Karpas-422 (cell line): ENCODE data around the gene THOP1. TPM values are rescaled to one million over a fixed set of nuclear protein-coding genes. Genes with fewer than 3 reads are reported as not detected.

Experiments
- DNase-seq: peaks from one replicate; pipeline ENCODE4 v3.0.0-alpha.2; 2015
- H2AFZ ChIP-seq: fragments of 200-600 bp; sonication (generic); 2 replicates; pipeline ENCODE4 v1.6.1; 2014; ENCODE audit warnings: antibody characterized with exemption, low read length, mixed read lengths
- H3K27ac ChIP-seq: fragments of 200-600 bp; sonication (generic); 2 replicates; pipeline ENCODE4 v1.5.1; 2014; ENCODE audit warnings: mild to moderate bottlenecking, low read length, moderate library complexity
- H3K27me3 ChIP-seq: fragments of 200-600 bp; sonication (generic); 2 replicates; pipeline ENCODE4 v1.6.1; 2014; ENCODE audit warnings: low read length, mixed read lengths
- H3K36me3 ChIP-seq: fragments of 200-600 bp; sonication (generic); 2 replicates; pipeline ENCODE4 v1.6.1; 2014; ENCODE audit warnings: low read length, mixed read lengths; ENCODE audit not compliant: insufficient read depth
- H3K4me1 ChIP-seq: fragments of 200-600 bp; sonication (generic); 2 replicates; pipeline ENCODE4 v1.6.1; 2014; ENCODE audit warnings: mild to moderate bottlenecking, low read length, mixed read lengths
- H3K4me2 ChIP-seq: fragments of 200-600 bp; sonication (generic); 2 replicates; pipeline ENCODE4 v1.6.1; 2014; ENCODE audit warnings: low read length, low read depth, mild to moderate bottlenecking; ENCODE audit not compliant: poor library complexity, severe bottlenecking
- H3K4me3 ChIP-seq: fragments of 200-600 bp; sonication (generic); 2 replicates; pipeline ENCODE4 v1.5.1; 2014; ENCODE audit warnings: mild to moderate bottlenecking, antibody characterized with exemption, low read length, mixed read lengths
- H3K79me2 ChIP-seq: fragments of 200-600 bp; sonication (generic); 2 replicates; pipeline ENCODE4 v1.6.1; 2014; ENCODE audit warnings: mild to moderate bottlenecking, low read length, mixed read lengths
- H3K9ac ChIP-seq: fragments of 200-600 bp; sonication (generic); 2 replicates; pipeline ENCODE4 v1.6.0; 2014; ENCODE audit warnings: low read length
- H3K9me2 ChIP-seq: fragments of 200-600 bp; sonication (generic), shearing (Covaris generic); replicated peaks from 2 replicates; pipeline ENCODE4 v1.6.0; 2014; ENCODE audit warnings: mild to moderate bottlenecking, low read length, moderate library complexity; ENCODE audit not compliant: insufficient read depth
- H3K9me3 ChIP-seq: fragments of 300-700, 200-600 bp; sonication (generic); 2 replicates; pipeline ENCODE4 v1.6.1; 2014; ENCODE audit warnings: low read length, mixed read lengths
- H4K20me1 ChIP-seq: fragments of 200-600 bp; sonication (generic); 2 replicates; pipeline ENCODE4 v1.6.1; 2014; ENCODE audit warnings: mild to moderate bottlenecking, antibody characterized with exemption, low read length, low read depth; ENCODE audit not compliant: insufficient read depth
- total RNA-seq: library from RNA; depleted of rRNA; stranded (reverse); fragments of >200 nt; shearing (Covaris generic); gene quantifications from 2 replicates; pipeline ENCODE4 v1.2.3, GENCODE V29; 2014; ENCODE audit warnings: low replicate concordance

THOP1 gene
- total RNA-seq, 1 experiment from 2014 or later, result 57.0 TPM

DNA sequence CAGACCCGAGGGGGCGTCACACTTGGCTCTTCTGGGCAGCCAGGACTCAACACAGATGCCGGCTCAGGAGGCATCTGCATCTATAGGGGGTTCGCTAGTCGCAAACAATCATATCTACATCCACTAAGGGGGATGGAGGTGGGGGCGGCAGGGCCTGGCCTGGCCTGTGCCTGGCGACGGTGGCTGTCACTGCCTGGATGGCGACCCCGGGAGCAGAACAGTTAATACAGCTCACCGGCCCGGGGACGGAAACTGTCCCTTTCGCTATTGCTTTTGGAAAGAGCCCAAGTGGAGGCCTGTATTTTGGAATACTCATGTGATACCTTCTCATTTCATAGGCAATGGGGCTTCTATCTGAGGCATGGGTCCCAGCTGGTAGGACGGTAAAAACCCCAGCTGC is 19.9 kb upstream of the THOP1 start:
- H3K9me2 ChIP-seq, result no peaks in the 10 kb centered on the region
- H3K9ac ChIP-seq, result no peak overlapping the region
- H2AFZ ChIP-seq, result no peak overlapping the region
- H3K27ac ChIP-seq, result no peak overlapping the region
- H3K4me3 ChIP-seq, result no peak overlapping the region
- H3K79me2 ChIP-seq, result peaks cover 17% of the 10 kb centered on the region
- H3K36me3 ChIP-seq, result no peaks in the 10 kb centered on the region
- H3K27me3 ChIP-seq, result no peaks in the 10 kb centered on the region
- no peaks in the 10 kb centered on the region for H3K9me3 ChIP-seq
- no peak overlapping the region for H3K4me2 ChIP-seq
- H4K20me1 ChIP-seq, result peaks cover 19% of the 10 kb centered on the region
- H3K4me1 ChIP-seq, result no peaks in the 10 kb centered on the region
- DNase-seq, result no peak

DNA sequence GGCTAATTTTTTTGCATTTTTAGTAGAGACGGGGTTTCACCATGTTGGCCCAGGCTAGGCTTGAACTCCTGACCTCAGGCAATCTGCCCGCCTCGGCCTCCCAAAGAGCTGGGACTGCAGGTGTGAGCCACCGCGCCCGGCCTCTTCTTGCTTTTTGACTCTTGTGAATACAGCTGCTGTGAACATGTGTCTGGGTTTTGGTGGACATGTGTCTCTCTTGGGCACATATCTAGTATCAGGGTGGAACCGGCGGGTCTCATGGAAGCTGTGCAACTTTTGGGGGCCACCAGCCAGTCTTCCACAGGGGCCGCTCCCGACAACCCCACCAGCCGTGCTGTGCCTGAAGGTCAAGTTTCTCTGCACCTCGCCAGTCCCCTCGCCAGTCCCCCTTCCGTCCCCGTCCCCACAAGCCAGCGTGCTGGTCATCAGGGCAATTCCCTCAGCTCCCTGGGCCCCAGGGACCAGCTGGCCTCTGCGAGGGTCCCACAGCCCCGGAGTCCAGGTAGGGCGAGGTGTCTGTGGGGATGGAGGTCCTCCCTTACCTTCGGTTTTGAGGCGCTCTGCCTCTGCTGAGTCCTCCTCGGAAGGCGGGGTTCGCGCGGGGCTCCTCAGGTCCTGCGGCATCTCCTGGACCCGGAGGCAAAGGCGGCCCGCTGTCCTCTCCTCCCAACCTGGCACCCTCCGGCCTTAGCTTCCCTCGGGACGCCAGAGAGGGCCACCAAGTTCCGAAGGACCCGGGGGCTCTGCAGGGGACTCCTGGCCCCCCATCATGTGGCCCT is 18.5 kb upstream of the THOP1 start:
- Histone ChIP-seq H3K9me3 (no peaks in the 10 kb centered on the region), H3K9me2 (no peaks in the 10 kb centered on the region), H3K4me1 (no peaks in the 10 kb centered on the region), H3K79me2 (peaks cover 31% of the 10 kb centered on the region), H3K4me2 (no peak overlapping the region), H3K27me3 (no peaks in the 10 kb centered on the region), H3K4me3 (no peak overlapping the region), H4K20me1 (peaks cover 29% of the 10 kb centered on the region), H3K27ac (no peak overlapping the region), H2AFZ (no peak overlapping the region), H3K9ac (no peak overlapping the region), H3K36me3 (no peaks in the 10 kb centered on the region)
- DNase-seq, result no peak

DNA sequence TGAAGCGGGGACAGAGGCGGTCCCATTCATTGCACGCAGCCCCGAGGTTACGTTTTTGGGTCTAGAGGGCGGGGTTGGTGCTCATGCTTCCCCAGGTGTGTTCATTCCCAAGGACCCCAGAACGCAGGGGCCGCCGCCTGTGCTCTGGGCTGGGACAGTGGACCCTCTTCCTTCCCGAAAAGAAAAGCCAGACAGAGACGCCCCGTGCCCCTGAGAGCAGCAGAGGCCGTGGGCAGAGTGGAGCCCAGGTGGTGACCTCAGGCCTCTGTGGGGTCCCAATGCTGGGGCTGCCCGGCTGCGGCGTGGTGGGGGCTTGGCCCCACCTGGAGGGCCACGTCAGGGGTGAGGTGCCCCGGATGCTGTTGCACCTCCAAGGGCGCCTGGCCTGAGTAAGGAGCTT is 17.6 kb upstream of the THOP1 start:
- peaks cover 40% of the 10 kb centered on the region for H3K79me2 ChIP-seq
- H4K20me1 ChIP-seq, result peaks cover 38% of the 10 kb centered on the region

DNA sequence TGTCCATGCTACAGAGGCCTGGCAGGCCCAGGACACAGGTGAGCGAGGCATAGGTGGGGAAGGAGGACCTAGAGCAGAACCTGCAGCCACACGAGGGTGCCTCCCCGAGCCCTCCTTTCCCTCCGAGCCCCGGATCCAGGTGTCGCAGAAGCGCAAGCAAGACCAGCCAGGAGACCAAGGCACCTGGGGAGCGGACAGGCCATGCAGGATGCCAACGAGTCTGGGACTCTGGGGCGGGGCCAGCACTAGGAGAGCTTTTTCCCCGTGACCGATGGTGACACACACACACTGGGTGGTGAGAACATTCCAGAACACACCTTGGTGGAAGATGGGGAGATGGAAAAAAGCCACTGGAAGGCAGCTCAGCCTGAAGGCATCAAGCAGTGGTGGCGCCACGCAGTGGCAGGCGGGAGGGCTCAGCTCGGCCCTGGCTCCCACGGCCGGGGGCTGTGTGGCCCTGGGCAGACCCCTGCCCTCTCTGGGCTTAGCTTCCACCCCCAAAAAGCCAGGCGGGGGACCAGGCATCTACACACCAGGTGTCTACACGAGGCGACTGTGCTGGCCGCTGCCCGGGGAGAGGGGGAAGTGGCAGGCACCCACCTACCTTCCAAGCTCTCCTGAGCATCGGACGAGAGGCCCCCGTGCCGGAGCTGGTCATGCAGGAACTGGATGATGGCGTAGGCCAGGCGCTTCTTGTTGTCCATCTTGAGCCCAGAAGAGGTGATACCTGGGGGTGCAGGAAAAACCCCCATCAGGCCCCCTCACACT is 16.8 kb upstream of the THOP1 start:
- no peaks in the 10 kb centered on the region for H3K27me3 ChIP-seq
- no peak overlapping the region for H3K9ac ChIP-seq
- H3K36me3 ChIP-seq, result no peaks in the 10 kb centered on the region
- peaks cover 38% of the 10 kb centered on the region for H4K20me1 ChIP-seq
- DNase-seq, result no peak
- peaks cover 41% of the 10 kb centered on the region for H3K79me2 ChIP-seq
- H3K9me2 ChIP-seq, result no peaks in the 10 kb centered on the region
- no peak overlapping the region for H2AFZ ChIP-seq
- H3K9me3 ChIP-seq, result no peaks in the 10 kb centered on the region
- H3K4me2 ChIP-seq, result no peak overlapping the region
- no peak overlapping the region for H3K27ac ChIP-seq
- no peaks in the 10 kb centered on the region for H3K4me1 ChIP-seq
- H3K4me3 ChIP-seq, result no peak overlapping the region

More for the DNA sequence above, 17.6 kb upstream of the THOP1 start:
- H3K9ac ChIP-seq, result no peak overlapping the region
- no peaks in the 10 kb centered on the region for H3K36me3 ChIP-seq
- H3K9me3 ChIP-seq, result no peaks in the 10 kb centered on the region
- H2AFZ ChIP-seq, result no peak overlapping the region
- H3K27ac ChIP-seq, result no peak overlapping the region
- DNase-seq, result no peak
- no peaks in the 10 kb centered on the region for H3K27me3 ChIP-seq
- H3K9me2 ChIP-seq, result no peaks in the 10 kb centered on the region
- no peaks in the 10 kb centered on the region for H3K4me1 ChIP-seq
- H3K4me2 ChIP-seq, result no peak overlapping the region
- no peak overlapping the region for H3K4me3 ChIP-seq

DNA sequence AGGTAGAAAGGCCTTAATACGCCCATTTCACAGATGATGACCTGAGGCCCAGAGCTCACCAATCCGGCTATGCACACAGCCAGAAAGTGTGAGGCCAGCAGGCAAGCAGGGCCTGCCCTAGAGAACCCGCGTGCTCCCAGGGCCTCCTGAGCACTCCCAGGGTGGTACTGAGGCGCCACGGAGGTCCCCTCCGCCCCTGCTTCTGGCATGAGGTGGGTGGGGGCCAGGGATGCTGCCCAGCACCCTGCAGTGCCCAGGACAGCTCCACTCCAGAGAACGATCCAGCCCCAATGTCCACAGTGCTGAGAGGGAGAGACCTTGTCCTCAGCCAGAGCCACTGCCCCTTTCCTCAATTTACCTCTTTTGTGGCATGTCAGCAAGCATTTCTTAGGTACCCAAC is 16.1 kb upstream of the THOP1 start:
- Histone ChIP-seq H3K9ac (no peak overlapping the region), H3K9me3 (no peaks in the 10 kb centered on the region), H3K36me3 (no peaks in the 10 kb centered on the region), H3K79me2 (peaks cover 46% of the 10 kb centered on the region), H3K27ac (no peak overlapping the region), H4K20me1 (peaks cover 42% of the 10 kb centered on the region), H3K27me3 (no peaks in the 10 kb centered on the region), H3K4me2 (no peak overlapping the region), H3K9me2 (no peaks in the 10 kb centered on the region), H3K4me3 (no peak overlapping the region), H3K4me1 (peaks cover 5% of the 10 kb centered on the region), H2AFZ (no peak overlapping the region)
- no peak for DNase-seq

DNA sequence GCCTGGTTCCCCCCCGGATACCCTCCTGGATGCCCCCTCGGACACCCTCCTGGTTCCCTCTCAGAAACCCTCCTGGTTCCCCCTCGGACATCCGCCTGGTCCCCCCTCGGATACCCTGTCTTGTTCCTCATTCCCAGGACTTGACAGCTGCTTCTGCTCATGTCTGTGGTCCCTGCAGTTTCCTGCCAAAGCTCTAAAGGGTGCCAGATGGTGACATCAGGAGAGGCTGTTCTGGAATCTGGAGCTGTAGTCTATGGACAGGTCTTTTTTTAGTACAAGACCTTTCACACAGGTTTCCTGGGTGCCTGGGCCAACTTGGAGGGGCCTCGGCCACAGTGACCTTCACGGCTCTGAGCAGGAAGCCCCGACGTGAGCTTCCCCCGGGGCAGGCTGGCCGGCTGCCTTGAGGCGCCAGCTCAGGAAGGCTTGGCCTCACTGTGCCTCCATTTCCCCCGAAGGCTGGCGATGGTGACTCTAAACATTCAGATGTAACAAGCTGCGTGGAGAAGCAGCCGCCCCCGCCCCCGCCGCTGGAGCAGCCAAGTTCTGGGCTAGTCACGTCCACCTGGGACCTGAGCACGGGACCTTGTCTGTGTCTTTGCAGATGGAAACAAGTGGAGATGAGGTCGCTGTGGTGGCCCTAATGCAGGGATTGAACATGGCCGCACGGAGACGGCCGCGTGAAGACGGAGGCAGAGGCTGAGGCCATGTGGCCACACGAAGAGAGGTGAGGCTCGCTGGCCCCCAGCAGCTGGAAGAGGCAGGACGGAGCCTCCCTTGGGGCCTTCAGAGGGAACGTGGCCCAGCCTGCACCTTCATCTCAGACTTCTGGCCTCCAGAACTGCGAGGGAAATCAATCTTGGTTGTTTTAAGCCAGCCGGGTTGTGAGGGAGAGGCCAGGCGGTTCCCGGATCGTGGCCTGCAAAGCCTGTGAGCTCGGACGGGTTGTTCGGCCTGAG is 15.0 kb upstream of the THOP1 start:
- H3K27ac ChIP-seq, result no peak overlapping the region
- no peaks in the 10 kb centered on the region for H3K9me3 ChIP-seq
- H3K36me3 ChIP-seq, result no peaks in the 10 kb centered on the region
- peaks cover 53% of the 10 kb centered on the region for H4K20me1 ChIP-seq
- H3K4me2 ChIP-seq, result no peak overlapping the region
- H2AFZ ChIP-seq, result no peak overlapping the region
- no peak overlapping the region for H3K4me3 ChIP-seq
- no peak for DNase-seq
- peaks cover 16% of the 10 kb centered on the region for H3K4me1 ChIP-seq
- H3K27me3 ChIP-seq, result no peaks in the 10 kb centered on the region
- no peak overlapping the region for H3K9ac ChIP-seq
- no peaks in the 10 kb centered on the region for H3K9me2 ChIP-seq
- peaks cover 58% of the 10 kb centered on the region for H3K79me2 ChIP-seq

DNA sequence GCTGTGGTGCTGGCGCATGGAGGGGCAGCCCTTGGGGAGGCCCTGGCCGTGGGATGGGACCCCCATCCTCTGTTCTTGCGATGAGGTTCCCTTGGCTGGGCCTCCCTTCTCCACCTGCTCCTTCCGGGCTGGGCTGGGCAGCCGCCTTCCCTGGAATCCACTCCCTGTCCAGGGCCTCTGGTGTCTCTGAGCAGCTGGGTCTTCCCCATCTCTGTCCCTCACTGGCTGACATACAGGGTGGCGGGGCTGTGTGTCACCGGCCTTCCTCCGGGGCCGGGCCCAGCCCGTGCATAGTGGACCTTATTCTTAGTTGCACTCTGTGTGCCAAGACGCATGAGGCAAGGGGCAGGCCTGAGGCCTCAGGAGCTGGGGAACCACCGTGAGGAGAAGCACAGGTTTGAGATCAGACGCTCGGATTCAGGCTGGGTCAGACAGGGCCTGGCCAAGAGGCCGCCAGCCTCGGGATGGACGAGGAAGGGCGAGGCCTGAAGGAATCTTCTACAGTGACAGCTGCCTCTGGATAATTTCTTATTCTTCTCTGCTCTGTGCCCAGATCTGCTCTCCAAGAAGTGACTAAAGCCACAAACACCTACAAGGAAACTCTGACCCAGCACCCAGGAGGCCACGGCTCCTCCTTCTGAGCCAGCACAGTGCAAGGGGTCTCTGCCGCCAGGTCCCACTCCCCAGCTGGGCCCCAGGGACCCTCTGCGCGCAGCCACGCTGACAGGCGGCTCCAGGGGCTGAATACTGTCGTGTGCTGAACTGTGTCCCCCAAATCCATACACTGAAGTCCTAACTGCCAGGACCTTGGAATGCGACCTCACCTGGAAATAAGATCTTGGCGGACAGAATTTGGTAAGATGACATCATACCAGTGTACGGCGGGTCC is 13.3 kb upstream of the THOP1 start:
- Histone ChIP-seq H3K4me3 (no peak overlapping the region), H3K36me3 (no peaks in the 10 kb centered on the region), H3K9me2 (no peaks in the 10 kb centered on the region), H3K9ac (no peak overlapping the region), H3K9me3 (no peaks in the 10 kb centered on the region), H3K4me2 (no peak overlapping the region), H3K79me2 (peaks cover 75% of the 10 kb centered on the region), H3K4me1 (peaks cover 23% of the 10 kb centered on the region), H3K27me3 (no peaks in the 10 kb centered on the region), H4K20me1 (peaks cover 65% of the 10 kb centered on the region), H2AFZ (no peak overlapping the region), H3K27ac (no peak overlapping the region)
- no peak for DNase-seq
